K562 (cell line): ENCODE measurements around the gene MED15. TPM values are rescaled to one million over a fixed set of nuclear protein-coding genes. Genes with fewer than 3 reads are reported as not detected.

Experiments used
- CHD2 ChIP-seq: IDR thresholded peaks from 2 replicates; pipeline ENCODE4 v1.6.1; 2011; ENCODE audit warnings: low read depth, low read length
- EGR1 ChIP-seq: fragments of 450-650 bp; conservative IDR thresholded peaks from 2 replicates; pipeline ENCODE4 v1.6.1; 2017; ENCODE audit warnings: mild to moderate bottlenecking
- FUS ChIP-seq: fragments of 200-400 bp; formaldehyde crosslinking; optimal IDR thresholded peaks from 2 replicates; pipeline ENCODE3; 2017; ENCODE audit warnings: low read depth, low read length
- HDAC6 ChIP-seq: IDR thresholded peaks from 2 replicates; pipeline ENCODE4 v1.6.1; 2012; ENCODE audit warnings: low read depth, mild to moderate bottlenecking, control low read depth, inconsistent platforms, low read length, moderate library complexity
- HLTF ChIP-seq: fragments of 450-650 bp; IDR thresholded peaks from 2 replicates; pipeline ENCODE4 v1.6.1; 2016
- HSF4 ChIP-seq: fragments of 250-450 bp; sonication (Bioruptor Pico); IDR thresholded peaks from 2 replicates; pipeline ENCODE4 v2.1.2; 2022; ENCODE audit warnings: mild to moderate bottlenecking, moderate library complexity, borderline replicate concordance
- KDM4B ChIP-seq, 2 experiments: fragments of 450-650 bp in 1 of 2; sonication (generic) in 1 of 2; IDR thresholded peaks; 2 replicates each; pipeline ENCODE4 v1.6.1; 2016 to 2017; ENCODE audit warnings: borderline replicate concordance in 2 of 2, antibody characterized with exemption in 1 of 2, low read depth in 1 of 2, mild to moderate bottlenecking in 1 of 2
- KLF10 ChIP-seq: fragments of 250-450 bp; sonication (Bioruptor Pico); IDR thresholded peaks from 2 replicates; pipeline ENCODE4 v1.6.1; 2021; ENCODE audit warnings: matching md5 sums
- NFYB ChIP-seq: IDR thresholded peaks from 2 replicates; pipeline ENCODE4 v1.6.1; 2011; ENCODE audit warnings: mild to moderate bottlenecking, moderate library complexity; ENCODE audit not compliant: insufficient read length; ENCODE audit errors: extremely low read depth
- PHF21A ChIP-seq: fragments of 450-650 bp; IDR thresholded peaks from 2 replicates; pipeline ENCODE4 v1.6.1; 2017; ENCODE audit warnings: low read depth, borderline replicate concordance
- POLR3G ChIP-seq: IDR thresholded peaks from 2 replicates; pipeline ENCODE4 v1.6.1; 2011; ENCODE audit not compliant: insufficient read length, insufficient replicate concordance; ENCODE audit errors: extremely low read depth
- RBM34 ChIP-seq: fragments of 200-400 bp; formaldehyde crosslinking; IDR thresholded peaks from 2 replicates; pipeline ENCODE4 v1.6.1; 2018; ENCODE audit warnings: low read length, borderline replicate concordance; ENCODE audit not compliant: insufficient read depth
- SIN3B ChIP-seq: fragments of 450-650 bp; IDR thresholded peaks from 2 replicates; pipeline ENCODE4 v1.6.1; 2017; ENCODE audit warnings: low read depth, mild to moderate bottlenecking, moderate library complexity
- TBL1XR1 ChIP-seq, 2 experiments: IDR thresholded peaks; 2 replicates each; pipeline ENCODE4 v1.6.1; 2012; ENCODE audit warnings: improper control_type of control experiment in 2 of 2, low read length in 2 of 2, mild to moderate bottlenecking in 1 of 2
- TFAM ChIP-seq: fragments of 250-450 bp; sonication (Bioruptor Pico); conservative IDR thresholded peaks from 2 replicates; pipeline ENCODE4 v1.5.0; 2021; ENCODE audit warnings: mild to moderate bottlenecking, moderate library complexity
- U2AF1 ChIP-seq: fragments of 200-400 bp; formaldehyde crosslinking; optimal IDR thresholded peaks from 2 replicates; pipeline ENCODE3; 2017; ENCODE audit warnings: mild to moderate bottlenecking, low read depth, low read length, moderate library complexity
- ZNF12 ChIP-seq: sonication (generic); formaldehyde crosslinking; IDR thresholded peaks from 2 replicates; pipeline ENCODE4 v1.4.0; 2020; ENCODE audit warnings: mild to moderate bottlenecking, missing genetic modification reagents
- ZNF384 ChIP-seq: IDR thresholded peaks from 2 replicates; pipeline ENCODE4 v1.6.1; 2012; ENCODE audit warnings: low read depth, low read length, improper control_type of control experiment
- ZNF586 ChIP-seq: fragments of 450-650 bp; formaldehyde crosslinking; conservative IDR thresholded peaks from 2 replicates; pipeline ENCODE4 v1.4.0; 2020; ENCODE audit warnings: mild to moderate bottlenecking, moderate library complexity
- ZNF668 ChIP-seq: fragments of 250-450 bp; sonication (Bioruptor Pico); IDR thresholded peaks from 2 replicates; pipeline ENCODE4 v1.8.0; 2022; ENCODE audit warnings: mild to moderate bottlenecking, inconsistent platforms
- ZNF79 ChIP-seq: fragments of 250-450 bp; sonication (Bioruptor Pico); IDR thresholded peaks from 2 replicates; pipeline ENCODE4 v1.4.0; 2020; ENCODE audit warnings: low read depth, mild to moderate bottlenecking, moderate library complexity
- polyA plus RNA-seq, 8 experiments: library from polyadenylated mRNA; depleted of rRNA in 4 of 8; stranded (reverse) in 5 of 8; unstranded in 3 of 8; fragments of >200 nt; fragmentation: Nextera tagmentation in 2 of 8; fragmentation: Illumina TruSeq in 1 of 8; extraction: Ambion mirVana in 2 of 8; extraction: Trizol in 1 of 8; gene quantifications; 2 replicates each; pipeline versions ENCODE4 v1.2.1 to v1.2.3, GENCODE V29; 2011 to 2014; ENCODE audit warnings: inconsistent platforms in 1 of 8, missing spikeins in 1 of 8
- total RNA-seq, 7 experiments: library from RNA; depleted of rRNA in 6 of 7; stranded (reverse); fragments of >200 nt in 6 of 7; fragmentation: Illumina TruSeq in 2 of 7; extraction: Trizol in 2 of 7; gene quantifications; 2 replicates each; pipeline versions ENCODE4 v1.2.1 to v1.2.3, GENCODE V29; 2011 to 2021; ENCODE audit warnings: low replicate concordance in 1 of 7
- TF ChIP-seq, protein P1 (sequence below), 2 experiments: fragments of 250-450 bp in 1 of 2; fragments of 450-650 bp in 1 of 2; sonication (Bioruptor Pico) in 1 of 2; IDR thresholded peaks; 2 replicates each; pipeline versions ENCODE4 v1.6.1 to v1.8.0; 2016 to 2021; ENCODE audit warnings: mild to moderate bottlenecking in 2 of 2, moderate library complexity in 2 of 2, missing compliant biosample characterization in 1 of 2, missing genetic modification characterization in 1 of 2
- TF ChIP-seq, protein P2 (sequence below): fragments of 450-650 bp; IDR thresholded peaks from 2 replicates; pipeline ENCODE4 v1.6.1; 2016; ENCODE audit warnings: low read depth

MED15 gene
- total and polyA plus RNA-seq, 9 of the 15 experiments (the other 6 are each of a cell fraction or from before 2014, with no cell fraction given): 4.0 to 271 (median 60.1) TPM

DNA sequence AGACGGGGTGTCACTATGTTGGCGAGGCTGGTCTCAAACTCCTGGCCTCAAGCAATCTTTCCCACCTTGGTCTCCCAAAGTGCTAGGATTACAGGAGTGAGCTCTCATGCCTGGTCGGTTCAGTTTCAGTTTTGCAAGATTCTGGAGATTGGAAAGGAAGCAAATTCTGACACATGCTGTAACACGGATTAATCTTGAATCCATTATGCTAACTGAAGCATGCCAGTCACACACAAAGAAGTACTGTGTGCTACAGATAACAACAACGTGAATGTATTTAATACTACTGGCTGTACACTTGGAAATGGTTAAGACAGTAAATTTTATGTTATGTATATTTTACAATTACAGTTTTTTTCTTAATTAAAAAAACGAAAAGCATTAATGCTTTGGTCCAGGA lies 107.6 kb downstream of the MED15 start (continued):
- TF ChIP-seq HSF4 (CRISPR knock-in tag): no peak
- no peak for TF ChIP-seq ZNF79
- TF ChIP-seq SIN3B: no peak
- TF ChIP-seq, protein P1, sequence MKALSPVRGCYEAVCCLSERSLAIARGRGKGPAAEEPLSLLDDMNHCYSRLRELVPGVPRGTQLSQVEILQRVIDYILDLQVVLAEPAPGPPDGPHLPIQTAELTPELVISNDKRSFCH (CRISPR knock-in tag; IDR thresholded peaks at IDR 0.05): no peak
- TF ChIP-seq, protein P1 (tag; IDR thresholded peaks at IDR 0.05): no peak
- TF ChIP-seq ZNF586: no peak
- TF ChIP-seq ZNF12: no peak
- TF ChIP-seq U2AF1: no peak
- no peak for TF ChIP-seq PHF21A
- no peak for TF ChIP-seq NFYB
- no peak for TF ChIP-seq TBL1XR1 (IDR thresholded peaks at IDR 0.05; ENCODE audit: low read length in 2 of 2)
- TF ChIP-seq FUS: no peak
- TF ChIP-seq EGR1: no peak
- TF ChIP-seq KLF10 (CRISPR knock-in tag): no peak
- TF ChIP-seq RBM34: no peak
- TF ChIP-seq ZNF384: peak; percentile 59
- TF ChIP-seq, protein P2, sequence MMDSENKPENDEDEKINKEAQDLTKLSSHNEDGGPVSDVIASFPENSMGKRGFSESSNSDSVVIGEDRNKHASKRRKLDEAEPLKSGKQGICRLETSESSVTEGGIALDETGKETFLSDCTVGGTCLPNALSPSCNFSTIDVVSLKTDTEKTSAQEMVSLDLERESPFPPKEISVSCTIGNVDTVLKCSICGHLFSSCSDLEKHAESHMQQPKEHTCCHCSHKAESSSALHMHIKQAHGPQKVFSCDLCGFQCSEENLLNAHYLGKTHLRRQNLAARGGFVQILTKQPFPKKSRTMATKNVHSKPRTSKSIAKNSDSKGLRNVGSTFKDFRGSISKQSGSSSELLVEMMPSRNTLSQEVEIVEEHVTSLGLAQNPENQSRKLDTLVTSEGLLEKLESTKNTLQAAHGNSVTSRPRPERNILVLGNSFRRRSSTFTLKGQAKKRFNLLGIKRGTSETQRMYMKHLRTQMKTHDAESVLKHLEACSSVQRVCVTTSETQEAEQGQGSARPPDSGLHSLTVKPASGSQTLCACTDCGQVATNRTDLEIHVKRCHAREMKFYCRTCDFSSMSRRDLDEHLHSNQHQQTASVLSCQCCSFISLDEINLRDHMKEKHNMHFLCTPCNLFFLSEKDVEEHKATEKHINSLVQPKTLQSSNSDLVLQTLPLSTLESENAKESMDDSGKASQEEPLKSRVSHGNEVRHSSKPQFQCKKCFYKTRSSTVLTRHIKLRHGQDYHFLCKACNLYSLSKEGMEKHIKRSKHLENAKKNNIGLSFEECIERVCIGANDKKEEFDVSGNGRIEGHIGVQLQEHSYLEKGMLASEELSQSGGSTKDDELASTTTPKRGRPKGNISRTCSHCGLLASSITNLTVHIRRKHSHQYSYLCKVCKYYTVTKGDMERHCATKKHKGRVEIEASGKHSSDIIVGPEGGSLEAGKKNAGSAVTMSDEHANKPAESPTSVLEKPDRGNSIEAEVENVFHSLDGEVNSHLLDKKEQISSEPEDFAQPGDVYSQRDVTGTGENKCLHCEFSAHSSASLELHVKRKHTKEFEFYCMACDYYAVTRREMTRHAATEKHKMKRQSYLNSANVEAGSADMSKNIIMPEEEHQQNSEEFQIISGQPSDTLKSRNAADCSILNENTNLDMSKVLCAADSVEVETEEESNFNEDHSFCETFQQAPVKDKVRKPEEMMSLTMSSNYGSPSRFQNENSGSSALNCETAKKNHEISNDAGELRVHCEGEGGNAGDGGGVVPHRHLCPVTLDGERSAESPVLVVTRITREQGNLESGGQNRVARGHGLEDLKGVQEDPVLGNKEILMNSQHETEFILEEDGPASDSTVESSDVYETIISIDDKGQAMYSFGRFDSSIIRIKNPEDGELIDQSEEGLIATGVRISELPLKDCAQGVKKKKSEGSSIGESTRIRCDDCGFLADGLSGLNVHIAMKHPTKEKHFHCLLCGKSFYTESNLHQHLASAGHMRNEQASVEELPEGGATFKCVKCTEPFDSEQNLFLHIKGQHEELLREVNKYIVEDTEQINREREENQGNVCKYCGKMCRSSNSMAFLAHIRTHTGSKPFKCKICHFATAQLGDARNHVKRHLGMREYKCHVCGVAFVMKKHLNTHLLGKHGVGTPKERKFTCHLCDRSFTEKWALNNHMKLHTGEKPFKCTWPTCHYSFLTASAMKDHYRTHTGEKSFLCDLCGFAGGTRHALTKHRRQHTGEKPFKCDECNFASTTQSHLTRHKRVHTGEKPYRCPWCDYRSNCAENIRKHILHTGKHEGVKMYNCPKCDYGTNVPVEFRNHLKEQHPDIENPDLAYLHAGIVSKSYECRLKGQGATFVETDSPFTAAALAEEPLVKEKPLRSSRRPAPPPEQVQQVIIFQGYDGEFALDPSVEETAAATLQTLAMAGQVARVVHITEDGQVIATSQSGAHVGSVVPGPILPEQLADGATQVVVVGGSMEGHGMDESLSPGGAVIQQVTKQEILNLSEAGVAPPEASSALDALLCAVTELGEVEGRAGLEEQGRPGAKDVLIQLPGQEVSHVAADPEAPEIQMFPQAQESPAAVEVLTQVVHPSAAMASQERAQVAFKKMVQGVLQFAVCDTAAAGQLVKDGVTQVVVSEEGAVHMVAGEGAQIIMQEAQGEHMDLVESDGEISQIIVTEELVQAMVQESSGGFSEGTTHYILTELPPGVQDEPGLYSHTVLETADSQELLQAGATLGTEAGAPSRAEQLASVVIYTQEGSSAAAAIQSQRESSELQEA: no peak
- no peak for TF ChIP-seq TFAM (CRISPR knock-in tag)
- no peak for TF ChIP-seq KDM4B (IDR thresholded peaks at IDR 0.05; ENCODE audit: borderline replicate concordance in 2 of 2, low read depth in 1 of 2)
- TF ChIP-seq POLR3G: no peak
- TF ChIP-seq HDAC6: no peak
- no peak for TF ChIP-seq CHD2
- no peak for TF ChIP-seq ZNF668 (CRISPR knock-in tag)
- no peak for TF ChIP-seq HLTF
